HFFc6 (cell line): ENCODE results near the gene PDPN. TPM values are rescaled to one million over a fixed set of nuclear protein-coding genes. Genes with fewer than 3 reads are reported as not detected.

Experiments used
- DNase-seq: peaks from one replicate; pipeline ENCODE4 v3.0.0-alpha.2; 2018
- H3K27ac Mint-ChIP-seq: 2 replicates; pipeline ENCODE4 v1.8.0; 2020; ENCODE audit warnings: mild to moderate bottlenecking, mixed read lengths
- H3K27me3 Mint-ChIP-seq: 2 replicates; pipeline ENCODE4 v1.8.0; 2021; ENCODE audit warnings: mild to moderate bottlenecking, moderate library complexity, mixed read lengths; ENCODE audit not compliant: insufficient read depth
- H3K36me3 Mint-ChIP-seq: 2 replicates; pipeline ENCODE4 v1.8.0; 2021; ENCODE audit warnings: low read depth, mixed read lengths
- H3K4me1 Mint-ChIP-seq: 2 replicates; pipeline ENCODE4 v1.8.0; 2020; ENCODE audit warnings: low read depth, mixed read lengths
- H3K4me3 Mint-ChIP-seq: 2 replicates; pipeline ENCODE4 v1.8.0; 2020; ENCODE audit warnings: mild to moderate bottlenecking, moderate library complexity, mixed read lengths
- H3K9me3 Mint-ChIP-seq: 2 replicates; pipeline ENCODE4 v1.8.0; 2020; ENCODE audit warnings: mild to moderate bottlenecking, mixed read lengths
- CTCF ChIP-seq: fragments of 200-600 bp; sonication (generic); IDR thresholded peaks from 2 replicates; pipeline ENCODE4 v1.5.0; 2021; ENCODE audit warnings: antibody characterized with exemption, mild to moderate bottlenecking
- total RNA-seq, 6 experiments: library from RNA; stranded (reverse); fragmentation: NEBNext Ultra II Directional; extraction: Animal tissue kit (Norgen Biotek cat#: 25700); gene quantifications; 2 replicates in 1 of 6; 3 replicates in 5 of 6; pipeline ENCODE4 v1.2.3, GENCODE V29; 2021

PDPN gene
- total RNA-seq, 6 experiments from 2014 or later, result not detected

GRCh38 chr1:13624526-13624925 is 40.9 kb downstream of the PDPN start:
- H3K36me3 Mint-ChIP-seq, result peaks cover 5% of the 10 kb centered on the region; the same call in 1 of the 2 replicates
- no peak for DNase-seq
- H3K27ac Mint-ChIP-seq, result no peak overlapping the region
- H3K9me3 Mint-ChIP-seq, result peaks cover 53% of the 10 kb centered on the region
- no peak for TF ChIP-seq CTCF
- peaks cover 1% of the 10 kb centered on the region; the same call in 1 of the 2 replicates for H3K27me3 Mint-ChIP-seq
- H3K4me3 Mint-ChIP-seq, result no peak overlapping the region
- no peaks in the 10 kb centered on the region for H3K4me1 Mint-ChIP-seq

GRCh38 chr1:13627127-13627526 is 43.5 kb downstream of the PDPN start:
- TF ChIP-seq CTCF, result no peak
- H3K4me3 Mint-ChIP-seq, result no peak overlapping the region

GRCh38 chr1:13628218-13628617 is 44.6 kb downstream of the PDPN start:
- Mint-ChIP-seq H3K27ac (no peak overlapping the region), H3K4me3 (no peak overlapping the region)
- no peak for DNase-seq

More at GRCh38 chr1:13627127-13627526, 43.5 kb downstream of the PDPN start:
- DNase-seq, result no peak
- Mint-ChIP-seq H3K9me3 (peaks cover 40% of the 10 kb centered on the region), H3K4me1 (no peaks in the 10 kb centered on the region), H3K36me3 (peaks cover 5% of the 10 kb centered on the region; the same call in 1 of the 2 replicates), H3K27ac (no peak overlapping the region), H3K27me3 (peaks cover 1% of the 10 kb centered on the region; the same call in 1 of the 2 replicates)

DNA sequence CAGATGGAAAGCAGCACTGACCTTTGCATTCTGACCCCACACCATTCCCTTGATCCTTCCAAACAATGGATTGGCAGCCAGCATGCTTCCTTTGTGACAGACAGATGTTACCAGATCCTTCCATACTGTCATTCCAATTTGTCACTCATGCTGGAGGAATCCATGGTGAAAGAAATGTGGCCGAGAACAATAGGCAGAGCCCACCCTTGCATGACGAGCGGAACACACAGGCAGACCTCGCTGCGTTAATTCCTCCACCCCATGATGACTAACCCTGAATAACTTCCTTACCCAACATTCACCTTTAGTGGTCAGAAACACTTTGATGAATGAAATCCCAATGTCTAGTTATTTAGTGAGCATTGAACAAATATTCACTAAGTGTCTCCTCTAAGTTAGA is 45.1 kb downstream of the PDPN start:
- Mint-ChIP-seq H3K27ac (no peak overlapping the region), H3K4me3 (no peak overlapping the region), H3K27me3 (peaks cover 1% of the 10 kb centered on the region; the same call in 1 of the 2 replicates), H3K9me3 (peaks cover 40% of the 10 kb centered on the region), H3K4me1 (no peaks in the 10 kb centered on the region), H3K36me3 (no peaks in the 10 kb centered on the region)
- no peak for DNase-seq
- TF ChIP-seq CTCF, result no peak

More at GRCh38 chr1:13628218-13628617, 44.6 kb downstream of the PDPN start:
- Mint-ChIP-seq H3K9me3 (peaks cover 36% of the 10 kb centered on the region), H3K27me3 (peaks cover 1% of the 10 kb centered on the region; the same call in 1 of the 2 replicates), H3K36me3 (no peaks in the 10 kb centered on the region), H3K4me1 (no peaks in the 10 kb centered on the region)
- no peak for TF ChIP-seq CTCF

- Mint-ChIP-seq H3K27ac (no peak overlapping the region), H3K9me3 (peaks cover 39% of the 10 kb centered on the region), H3K4me1 (no peaks in the 10 kb centered on the region), H3K4me3 (no peak overlapping the region), H3K36me3 (peaks cover 5% of the 10 kb centered on the region; the same call in 1 of the 2 replicates), H3K27me3 (no peaks in the 10 kb centered on the region; the same call in 1 of the 2 replicates)
- no peak for TF ChIP-seq CTCF
- no peak for DNase-seq
Observed at GRCh38 chr1:13642306-13643004, 58.8 kb downstream of the PDPN start.
